G401 (cell line): ENCODE data around the gene NELL2. TPM values are rescaled to one million over a fixed set of nuclear protein-coding genes. Genes with fewer than 3 reads are reported as not detected.
"Not testable (repeated sequence)": the region's sequence is repeated elsewhere in the genome, so short reads cannot be mapped to it uniquely, and the experiment has no call there.

ENCODE experiments used
- DNase-seq: peaks from one replicate; pipeline ENCODE4 v3.0.0-alpha.2; 2015; ENCODE audit warnings: low spot score
- in situ Hi-C: cut with HindIII; loops from 2 replicates; pipeline ENCODE4 v1.10.0; 2016; ENCODE audit warnings: low sequenced_read_pairs, mixed read lengths
- total RNA-seq: library from RNA; depleted of rRNA; stranded (reverse); fragments of >200 nt; shearing (Covaris generic); gene quantifications from 2 replicates; pipeline ENCODE4 v1.2.3, GENCODE V29; 2014

Gene NELL2
- total RNA-seq, 1 experiment from 2014 or later = not detected

GRCh38 chr12:44851586-44851985, 24.5 kb downstream of the NELL2 start:
- in situ Hi-C loops = no loop called here
- peak; percentile 96 for DNase-seq

- no peak for DNase-seq
- in situ Hi-C loops = no loop called here
Measured at GRCh38 chr12:44848703-44849085, 27.4 kb downstream of the NELL2 start.

GRCh38 chr12:44847888-44848702, 28.0 kb downstream of the NELL2 start:
- in situ Hi-C loops = no loop called here
- no peak for DNase-seq

GRCh38 chr12:44847403-44847802, 28.7 kb downstream of the NELL2 start:
- in situ Hi-C loops = no loop called here

GRCh38 chr12:44846826-44847225, 29.3 kb downstream of the NELL2 start:
- in situ Hi-C loops = no loop called here
- no peak for DNase-seq

More at GRCh38 chr12:44847403-44847802, 28.7 kb downstream of the NELL2 start:
- no peak for DNase-seq

- DNase-seq = no peak
- in situ Hi-C loops = no loop called here
Measured at GRCh38 chr12:44842669-44843068, 33.4 kb downstream of the NELL2 start.

GRCh38 chr12:44839785-44840184, 36.3 kb downstream of the NELL2 start:
- in situ Hi-C loops = no loop called here

GRCh38 chr12:44837114-44837755, 38.9 kb downstream of the NELL2 start:
- DNase-seq = no peak
- in situ Hi-C loops = no loop called here

More at GRCh38 chr12:44839785-44840184, 36.3 kb downstream of the NELL2 start:
- no peak for DNase-seq

GRCh38 chr12:44835641-44836379, 40.3 kb downstream of the NELL2 start:
- peak; percentile 79 for DNase-seq
- in situ Hi-C loops = no loop called here

GRCh38 chr12:44834996-44835395, 41.1 kb downstream of the NELL2 start:
- in situ Hi-C loops, DNase-seq: not testable (repeated sequence)

GRCh38 chr12:44833561-44833960, 42.6 kb downstream of the NELL2 start:
- in situ Hi-C loops = no loop called here
- DNase-seq = no peak

- in situ Hi-C loops = no loop called here
- DNase-seq = no peak
Measured at GRCh38 chr12:44830566-44831055, 45.5 kb downstream of the NELL2 start.

- in situ Hi-C loops = no loop called here
- DNase-seq = no peak
Measured at GRCh38 chr12:44829045-44829444, 47.1 kb downstream of the NELL2 start.

GRCh38 chr12:44827832-44828438, 48.2 kb downstream of the NELL2 start:
- DNase-seq = no peak
- in situ Hi-C loops = no loop called here

- in situ Hi-C loops, DNase-seq: not testable (repeated sequence)
Measured at GRCh38 chr12:44821702-44822101, 54.4 kb downstream of the NELL2 start.

GRCh38 chr12:44819884-44820283, 56.2 kb downstream of the NELL2 start:
- DNase-seq = no peak
- in situ Hi-C loops = no loop called here

- no peak for DNase-seq
- in situ Hi-C loops = no loop called here
Measured at GRCh38 chr12:44817687-44818086, 58.4 kb downstream of the NELL2 start.

GRCh38 chr12:44816446-44817017, 59.6 kb downstream of the NELL2 start:
- no peak for DNase-seq
- in situ Hi-C loops = no loop called here

GRCh38 chr12:44812062-44812461, 64.1 kb downstream of the NELL2 start:
- in situ Hi-C loops = no loop called here
- DNase-seq = no peak
